Measurements from ENCODE around the gene MAGI2. TPM values are rescaled to one million over a fixed set of nuclear protein-coding genes. Genes with fewer than 3 reads are reported as not detected.

MAGI2 gene
- total RNA-seq, 2 experiments from 2014 or later = 0.03 to 0.17 TPM

- no peak for TF ChIP-seq EZH2phosphoT487 (IDR thresholded peaks at IDR 0.05; ENCODE audit: borderline replicate concordance, low read depth, low read length)
- TF ChIP-seq, protein P1, sequence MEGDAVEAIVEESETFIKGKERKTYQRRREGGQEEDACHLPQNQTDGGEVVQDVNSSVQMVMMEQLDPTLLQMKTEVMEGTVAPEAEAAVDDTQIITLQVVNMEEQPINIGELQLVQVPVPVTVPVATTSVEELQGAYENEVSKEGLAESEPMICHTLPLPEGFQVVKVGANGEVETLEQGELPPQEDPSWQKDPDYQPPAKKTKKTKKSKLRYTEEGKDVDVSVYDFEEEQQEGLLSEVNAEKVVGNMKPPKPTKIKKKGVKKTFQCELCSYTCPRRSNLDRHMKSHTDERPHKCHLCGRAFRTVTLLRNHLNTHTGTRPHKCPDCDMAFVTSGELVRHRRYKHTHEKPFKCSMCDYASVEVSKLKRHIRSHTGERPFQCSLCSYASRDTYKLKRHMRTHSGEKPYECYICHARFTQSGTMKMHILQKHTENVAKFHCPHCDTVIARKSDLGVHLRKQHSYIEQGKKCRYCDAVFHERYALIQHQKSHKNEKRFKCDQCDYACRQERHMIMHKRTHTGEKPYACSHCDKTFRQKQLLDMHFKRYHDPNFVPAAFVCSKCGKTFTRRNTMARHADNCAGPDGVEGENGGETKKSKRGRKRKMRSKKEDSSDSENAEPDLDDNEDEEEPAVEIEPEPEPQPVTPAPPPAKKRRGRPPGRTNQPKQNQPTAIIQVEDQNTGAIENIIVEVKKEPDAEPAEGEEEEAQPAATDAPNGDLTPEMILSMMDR (conservative IDR thresholded peaks at IDR 0.05; ENCODE audit: low read length) = no peak
- no peak for DNase-seq (ENCODE audit: low spot score)
- intact Hi-C loops (cut with micrococcal nuclease; ENCODE audit: unreplicated experiment) = no loop called here
- H3K4me1 ChIP-seq (ENCODE audit: insufficient read depth, low read length, poor library complexity, severe bottlenecking) = no peaks in the 10 kb centered on the region
- H3K9me2 ChIP-seq (ENCODE audit: insufficient read depth, low read length) = no peaks in the 10 kb centered on the region
- H3K4me3 ChIP-seq (ENCODE audit: low read depth, low read length, poor library complexity, severe bottlenecking) = no peak overlapping the region
- ChIA-PET POLR2A (interaction anchor here (1.1 kb wide), 1 partner anchor 19 kb away, joined by 3 read pairs; no protein-coding TSS in a partner anchor), CTCF (ENCODE audit: unreplicated experiment) (no interaction called here)
- no peaks in the 10 kb centered on the region for H3K36me3 ChIP-seq (ENCODE audit: insufficient read depth, low read length)
- H4K20me1 ChIP-seq (ENCODE audit: insufficient read depth, low read length) = no peaks in the 10 kb centered on the region
- no peak overlapping the region for H3K27ac ChIP-seq (ENCODE audit: low read depth, low read length, poor library complexity, severe bottlenecking)
- H3K79me2 ChIP-seq (ENCODE audit: insufficient read depth, low read depth, low read length) = no peaks in the 10 kb centered on the region
- BruUV-seq (replicated peaks) = no TSS peak
- no peak overlapping the region for H3K4me2 ChIP-seq (ENCODE audit: low read length)
- no peak overlapping the region for H2AFZ ChIP-seq (ENCODE audit: low read length)
- no peaks in the 10 kb centered on the region for H3K9me3 ChIP-seq (ENCODE audit: low read length)
These were observed 1273.5 kb downstream of the MAGI2 start for GRCh38 chr7:78179827-78180477.

DNA sequence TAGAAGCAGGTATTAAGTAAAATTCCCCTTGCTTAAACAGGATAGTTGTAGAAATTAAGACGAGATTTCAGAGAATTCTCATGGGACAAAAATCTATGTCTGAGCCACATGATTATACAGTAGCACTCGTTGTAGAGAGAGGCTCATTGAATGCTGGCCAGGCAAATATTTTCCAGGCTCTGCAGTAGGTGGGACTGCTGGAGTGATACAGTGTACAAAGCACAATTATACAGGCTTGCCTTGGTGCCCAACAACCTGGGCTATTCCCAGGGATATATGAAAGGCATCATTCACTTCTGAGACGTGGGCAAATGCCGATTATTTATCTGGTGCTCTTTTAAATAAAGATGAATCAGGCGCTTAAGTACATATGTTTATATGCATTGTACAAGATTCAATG is 1274.3 kb downstream of the MAGI2 start:
- BruUV-seq (replicated peaks) = no TSS peak
- H3K4me1 ChIP-seq (ENCODE audit: insufficient read depth, low read length, poor library complexity, severe bottlenecking) = no peaks in the 10 kb centered on the region
- H3K9me3 ChIP-seq (ENCODE audit: low read length) = no peaks in the 10 kb centered on the region
- no peaks in the 10 kb centered on the region for H3K79me2 ChIP-seq (ENCODE audit: insufficient read depth, low read depth, low read length)
- no peaks in the 10 kb centered on the region for H4K20me1 ChIP-seq (ENCODE audit: insufficient read depth, low read length)
- POLR2A ChIA-PET = interaction anchor here (1.1 kb wide), 1 partner anchor 18 kb away, joined by 3 read pairs; no protein-coding TSS in a partner anchor
- intact Hi-C loops (cut with micrococcal nuclease; ENCODE audit: unreplicated experiment) = no loop called here
- no peak overlapping the region for H3K4me3 ChIP-seq (ENCODE audit: low read depth, low read length, poor library complexity, severe bottlenecking)
- H3K9me2 ChIP-seq (ENCODE audit: insufficient read depth, low read length) = no peaks in the 10 kb centered on the region
- TF ChIP-seq EZH2phosphoT487 (IDR thresholded peaks at IDR 0.05; ENCODE audit: borderline replicate concordance, low read depth, low read length) = no peak
- TF ChIP-seq, protein P1 (conservative IDR thresholded peaks at IDR 0.05; ENCODE audit: low read length) = no peak
- no peak for DNase-seq (ENCODE audit: low spot score)
- H2AFZ ChIP-seq (ENCODE audit: low read length) = no peak overlapping the region
- H3K27ac ChIP-seq (ENCODE audit: low read depth, low read length, poor library complexity, severe bottlenecking) = no peak overlapping the region
- CTCF ChIA-PET (ENCODE audit: unreplicated experiment) = no interaction called here
- no peak overlapping the region for H3K4me2 ChIP-seq (ENCODE audit: low read length)
- H3K36me3 ChIP-seq (ENCODE audit: insufficient read depth, low read length) = no peaks in the 10 kb centered on the region

- Histone ChIP-seq H3K9me3 (ENCODE audit: low read length) (no peaks in the 10 kb centered on the region), H4K20me1 (ENCODE audit: insufficient read depth, low read length) (no peaks in the 10 kb centered on the region), H3K4me3 (ENCODE audit: low read depth, low read length, poor library complexity, severe bottlenecking) (no peak overlapping the region), H3K9me2 (ENCODE audit: insufficient read depth, low read length) (no peaks in the 10 kb centered on the region), H3K4me2 (ENCODE audit: low read length) (no peak overlapping the region), H3K79me2 (ENCODE audit: insufficient read depth, low read depth, low read length) (no peaks in the 10 kb centered on the region), H2AFZ (ENCODE audit: low read length) (no peak overlapping the region), H3K27ac (ENCODE audit: low read depth, low read length, poor library complexity, severe bottlenecking) (no peak overlapping the region), H3K36me3 (ENCODE audit: insufficient read depth, low read length) (no peaks in the 10 kb centered on the region), H3K4me1 (ENCODE audit: insufficient read depth, low read length, poor library complexity, severe bottlenecking) (no peaks in the 10 kb centered on the region)
- no peak for DNase-seq (ENCODE audit: low spot score)
- ChIA-PET CTCF (ENCODE audit: unreplicated experiment) (no interaction called here), POLR2A (no interaction called here)
- TF ChIP-seq, protein P1 (conservative IDR thresholded peaks at IDR 0.05; ENCODE audit: low read length) = no peak
- TF ChIP-seq EZH2phosphoT487 (IDR thresholded peaks at IDR 0.05; ENCODE audit: borderline replicate concordance, low read depth, low read length) = no peak
- BruUV-seq (replicated peaks) = no TSS peak
- intact Hi-C loops (cut with micrococcal nuclease; ENCODE audit: unreplicated experiment) = no loop called here
These were observed 1275.1 kb downstream of the MAGI2 start for GRCh38 chr7:78178319-78178718.
